Neural cell (in vitro differentiated cells): ENCODE measurements around the gene INO80C. TPM values are rescaled to one million over a fixed set of nuclear protein-coding genes. Genes with fewer than 3 reads are reported as not detected.

Experiments used
- H2AFZ ChIP-seq: fragments of 200-600, 300-800 bp; sonication (generic), shearing (Covaris generic); 2 replicates; pipeline ENCODE4 v1.6.0; 2014; ENCODE audit warnings: low read depth, mild to moderate bottlenecking, antibody characterized with exemption, low read length, moderate library complexity
- H3F3A ChIP-seq: fragments of 200-600 bp; shearing (Covaris generic); 2 replicates; pipeline ENCODE4 v1.6.1; 2016; ENCODE audit warnings: mild to moderate bottlenecking, moderate library complexity, mixed read lengths, antibody characterized with exemption, low read length; ENCODE audit not compliant: insufficient read depth, poor library complexity, severe bottlenecking
- H3K27ac ChIP-seq: fragments of 200-600, 300-800 bp; sonication (generic), shearing (Covaris generic); 2 replicates; pipeline ENCODE4 v1.5.1; 2014; ENCODE audit warnings: mild to moderate bottlenecking, low read length, moderate library complexity
- H3K27me3 ChIP-seq: fragments of 300-800, 200-600 bp; sonication (generic), shearing (Covaris generic); 2 replicates; pipeline ENCODE4 v1.6.0; 2014; ENCODE audit warnings: mild to moderate bottlenecking, low read depth, low read length, moderate library complexity; ENCODE audit not compliant: insufficient read depth
- H3K36me3 ChIP-seq: fragments of 300-800, 200-600 bp; sonication (generic), shearing (Covaris generic); 2 replicates; pipeline ENCODE4 v1.5.1; 2014; ENCODE audit warnings: mild to moderate bottlenecking, antibody characterized with exemption, low read length, moderate library complexity; ENCODE audit not compliant: insufficient read depth
- H3K4me2 ChIP-seq: fragments of 300-800, 200-600 bp; sonication (generic), shearing (Covaris generic); 2 replicates; pipeline ENCODE4 v1.6.0; 2014; ENCODE audit warnings: mild to moderate bottlenecking, low read length
- H3K4me3 ChIP-seq: fragments of 300-800, 200-600 bp; sonication (generic), shearing (Covaris generic); 2 replicates; pipeline ENCODE4 v1.5.1; 2014; ENCODE audit warnings: mild to moderate bottlenecking, low read length, moderate library complexity
- H3K79me2 ChIP-seq: fragments of 200-600 bp; shearing (Covaris generic); replicated peaks from 2 replicates; pipeline ENCODE4 v1.6.0; 2014; ENCODE audit warnings: mild to moderate bottlenecking, low read length, moderate library complexity; ENCODE audit not compliant: insufficient read depth
- H3K9ac ChIP-seq: fragments of 300-800, 200-600 bp; sonication (generic), shearing (Covaris generic); 2 replicates; pipeline ENCODE4 v1.6.1; 2016; ENCODE audit warnings: mild to moderate bottlenecking, low read length, mixed read lengths
- H3K9me2 ChIP-seq: fragments of 200-600 bp; shearing (Covaris generic); 2 replicates; pipeline ENCODE4 v1.6.1; 2016; ENCODE audit warnings: mild to moderate bottlenecking, low read length, mixed read lengths; ENCODE audit not compliant: insufficient read depth
- H3K9me3 ChIP-seq: fragments of 200-600, 300-800 bp; sonication (generic), shearing (Covaris generic); 2 replicates; pipeline ENCODE4 v1.6.1; 2016; ENCODE audit warnings: mild to moderate bottlenecking, mixed run types, low read length, moderate library complexity, mixed read lengths
- H4K20me1 ChIP-seq: fragments of 200-600 bp; shearing (Covaris generic); 2 replicates; pipeline ENCODE4 v1.6.1; 2016; ENCODE audit warnings: mild to moderate bottlenecking, mixed run types; ENCODE audit not compliant: insufficient read depth
- EP300 ChIP-seq: fragments of 450-650 bp; conservative IDR thresholded peaks from 2 replicates; pipeline ENCODE4 v1.6.1; 2014; ENCODE audit warnings: antibody characterized with exemption, mild to moderate bottlenecking, moderate library complexity; ENCODE audit not compliant: poor library complexity, severe bottlenecking
- EZH2 ChIP-seq: fragments of 200-600, 300-800 bp; shearing (Covaris generic), sonication (generic); IDR thresholded peaks from 2 replicates; pipeline ENCODE4 v1.6.1; 2014; ENCODE audit warnings: antibody characterized with exemption, low read length, borderline replicate concordance, mild to moderate bottlenecking; ENCODE audit not compliant: insufficient read depth, poor library complexity, severe bottlenecking
- MXI1 ChIP-seq: fragments of 450-650 bp; conservative IDR thresholded peaks from 2 replicates; pipeline ENCODE4 v1.6.1; 2014; ENCODE audit warnings: antibody characterized with exemption, mild to moderate bottlenecking; ENCODE audit not compliant: poor library complexity, severe bottlenecking
- POLR2AphosphoS5 ChIP-seq: IDR thresholded peaks from 2 replicates; pipeline ENCODE4 v1.6.1; 2012
- RAD21 ChIP-seq: fragments of 450-650 bp; conservative IDR thresholded peaks from 2 replicates; pipeline ENCODE4 v1.6.1; 2014; ENCODE audit warnings: antibody characterized with exemption, mild to moderate bottlenecking, moderate library complexity
- SMC3 ChIP-seq: fragments of 450-650 bp; conservative IDR thresholded peaks from 2 replicates; pipeline ENCODE4 v1.6.1; 2014; ENCODE audit warnings: antibody characterized with exemption, mild to moderate bottlenecking, moderate library complexity; ENCODE audit not compliant: poor library complexity
- TAF1 ChIP-seq: IDR thresholded peaks from 2 replicates; pipeline ENCODE4 v1.6.1; 2012; ENCODE audit warnings: low read depth
- polyA plus RNA-seq: library from polyadenylated mRNA; depleted of rRNA; stranded (reverse); fragments of >200 nt; gene quantifications from 2 replicates; pipeline ENCODE4 v1.2.3, GENCODE V29; 2014
- TF ChIP-seq, protein P1 (sequence below): IDR thresholded peaks from 2 replicates; pipeline ENCODE4 v1.6.1; 2012; ENCODE audit warnings: borderline replicate concordance
- TF ChIP-seq, protein P2 (sequence below): fragments of 450-650 bp; IDR thresholded peaks from 2 replicates; pipeline ENCODE4 v1.5.1; 2014; ENCODE audit warnings: antibody characterized with exemption, mild to moderate bottlenecking, moderate library complexity; ENCODE audit not compliant: poor library complexity, severe bottlenecking

INO80C gene
- polyA plus RNA-seq, 1 donor from 2014 or later = 30.5 TPM

DNA sequence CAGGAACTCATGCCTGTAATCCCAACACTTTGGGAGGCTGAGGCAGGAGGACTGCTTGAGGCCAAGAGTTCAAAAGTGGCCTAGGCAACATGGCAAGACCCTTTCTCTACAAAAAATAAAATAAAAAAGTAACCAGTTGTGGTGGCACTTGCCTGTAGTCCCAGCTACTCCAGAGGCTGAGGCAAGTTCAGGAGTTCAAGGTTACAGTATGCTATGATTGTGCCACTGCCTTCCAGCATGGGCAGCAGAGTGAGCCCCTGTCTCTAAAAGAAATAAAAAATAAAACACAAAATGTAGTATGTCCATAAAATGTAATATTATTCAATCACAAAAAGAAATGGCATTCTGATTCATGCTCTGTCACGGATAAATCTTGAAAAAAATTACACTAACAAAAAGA lies 11.9 kb downstream of the INO80C start:
- H3K9me3 ChIP-seq = no peaks in the 10 kb centered on the region
- no peak overlapping the region for H2AFZ ChIP-seq
- no peak overlapping the region for H3K4me3 ChIP-seq
- no peaks in the 10 kb centered on the region for H3F3A ChIP-seq
- TF ChIP-seq TAF1 = no peak
- no peak for TF ChIP-seq MXI1
- TF ChIP-seq RAD21 = no peak
- TF ChIP-seq EZH2 = no peak
- TF ChIP-seq POLR2AphosphoS5 = no peak
- no peak for TF ChIP-seq SMC3
- no peak for TF ChIP-seq EP300
- TF ChIP-seq, protein P1, sequence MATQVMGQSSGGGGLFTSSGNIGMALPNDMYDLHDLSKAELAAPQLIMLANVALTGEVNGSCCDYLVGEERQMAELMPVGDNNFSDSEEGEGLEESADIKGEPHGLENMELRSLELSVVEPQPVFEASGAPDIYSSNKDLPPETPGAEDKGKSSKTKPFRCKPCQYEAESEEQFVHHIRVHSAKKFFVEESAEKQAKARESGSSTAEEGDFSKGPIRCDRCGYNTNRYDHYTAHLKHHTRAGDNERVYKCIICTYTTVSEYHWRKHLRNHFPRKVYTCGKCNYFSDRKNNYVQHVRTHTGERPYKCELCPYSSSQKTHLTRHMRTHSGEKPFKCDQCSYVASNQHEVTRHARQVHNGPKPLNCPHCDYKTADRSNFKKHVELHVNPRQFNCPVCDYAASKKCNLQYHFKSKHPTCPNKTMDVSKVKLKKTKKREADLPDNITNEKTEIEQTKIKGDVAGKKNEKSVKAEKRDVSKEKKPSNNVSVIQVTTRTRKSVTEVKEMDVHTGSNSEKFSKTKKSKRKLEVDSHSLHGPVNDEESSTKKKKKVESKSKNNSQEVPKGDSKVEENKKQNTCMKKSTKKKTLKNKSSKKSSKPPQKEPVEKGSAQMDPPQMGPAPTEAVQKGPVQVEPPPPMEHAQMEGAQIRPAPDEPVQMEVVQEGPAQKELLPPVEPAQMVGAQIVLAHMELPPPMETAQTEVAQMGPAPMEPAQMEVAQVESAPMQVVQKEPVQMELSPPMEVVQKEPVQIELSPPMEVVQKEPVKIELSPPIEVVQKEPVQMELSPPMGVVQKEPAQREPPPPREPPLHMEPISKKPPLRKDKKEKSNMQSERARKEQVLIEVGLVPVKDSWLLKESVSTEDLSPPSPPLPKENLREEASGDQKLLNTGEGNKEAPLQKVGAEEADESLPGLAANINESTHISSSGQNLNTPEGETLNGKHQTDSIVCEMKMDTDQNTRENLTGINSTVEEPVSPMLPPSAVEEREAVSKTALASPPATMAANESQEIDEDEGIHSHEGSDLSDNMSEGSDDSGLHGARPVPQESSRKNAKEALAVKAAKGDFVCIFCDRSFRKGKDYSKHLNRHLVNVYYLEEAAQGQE = no peak
- TF ChIP-seq, protein P2, sequence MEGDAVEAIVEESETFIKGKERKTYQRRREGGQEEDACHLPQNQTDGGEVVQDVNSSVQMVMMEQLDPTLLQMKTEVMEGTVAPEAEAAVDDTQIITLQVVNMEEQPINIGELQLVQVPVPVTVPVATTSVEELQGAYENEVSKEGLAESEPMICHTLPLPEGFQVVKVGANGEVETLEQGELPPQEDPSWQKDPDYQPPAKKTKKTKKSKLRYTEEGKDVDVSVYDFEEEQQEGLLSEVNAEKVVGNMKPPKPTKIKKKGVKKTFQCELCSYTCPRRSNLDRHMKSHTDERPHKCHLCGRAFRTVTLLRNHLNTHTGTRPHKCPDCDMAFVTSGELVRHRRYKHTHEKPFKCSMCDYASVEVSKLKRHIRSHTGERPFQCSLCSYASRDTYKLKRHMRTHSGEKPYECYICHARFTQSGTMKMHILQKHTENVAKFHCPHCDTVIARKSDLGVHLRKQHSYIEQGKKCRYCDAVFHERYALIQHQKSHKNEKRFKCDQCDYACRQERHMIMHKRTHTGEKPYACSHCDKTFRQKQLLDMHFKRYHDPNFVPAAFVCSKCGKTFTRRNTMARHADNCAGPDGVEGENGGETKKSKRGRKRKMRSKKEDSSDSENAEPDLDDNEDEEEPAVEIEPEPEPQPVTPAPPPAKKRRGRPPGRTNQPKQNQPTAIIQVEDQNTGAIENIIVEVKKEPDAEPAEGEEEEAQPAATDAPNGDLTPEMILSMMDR = no peak
- H3K4me2 ChIP-seq = no peak overlapping the region
- no peak overlapping the region for H3K9ac ChIP-seq
- no peaks in the 10 kb centered on the region for H3K36me3 ChIP-seq
- H3K9me2 ChIP-seq = no peaks in the 10 kb centered on the region
- no peaks in the 10 kb centered on the region for H4K20me1 ChIP-seq
- H3K79me2 ChIP-seq = peaks cover 4% of the 10 kb centered on the region
- no peak overlapping the region for H3K27ac ChIP-seq
- H3K27me3 ChIP-seq = no peaks in the 10 kb centered on the region

DNA sequence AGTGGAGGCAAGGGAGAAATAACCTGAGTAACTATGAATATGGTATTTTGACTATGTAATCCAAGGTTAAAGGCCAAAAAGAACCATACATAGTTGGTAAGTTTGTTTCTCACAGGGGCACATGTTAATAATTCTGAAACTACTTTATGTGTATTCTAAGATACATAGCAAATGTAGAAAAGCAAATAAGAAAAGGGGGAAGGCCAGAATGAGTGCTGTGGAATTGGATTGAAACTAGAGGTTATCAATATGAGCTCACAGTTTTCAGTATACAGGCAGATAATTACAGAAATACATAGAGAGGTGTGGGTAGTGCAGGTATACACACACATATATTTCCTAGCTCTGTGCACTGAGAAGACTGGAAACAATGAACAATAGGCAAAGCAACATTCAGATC lies 13.7 kb downstream of the INO80C start:
- Histone ChIP-seq H3K79me2 (peaks cover 4% of the 10 kb centered on the region), H3K36me3 (no peaks in the 10 kb centered on the region), H3K4me3 (no peak overlapping the region), H3K9me2 (no peaks in the 10 kb centered on the region), H3K4me2 (no peak overlapping the region), H4K20me1 (no peaks in the 10 kb centered on the region), H3K27ac (no peak overlapping the region), H3K9ac (no peak overlapping the region), H3K27me3 (no peaks in the 10 kb centered on the region), H3K9me3 (no peaks in the 10 kb centered on the region), H3F3A (no peaks in the 10 kb centered on the region), H2AFZ (no peak overlapping the region)
- TF ChIP-seq, protein P1 = no peak
- TF ChIP-seq TAF1 (no peak), MXI1 (no peak), SMC3 (no peak), EZH2 (no peak), POLR2AphosphoS5 (no peak), EP300 (no peak), RAD21 (no peak)
- TF ChIP-seq, protein P2 = no peak
